ENCODE results near the gene ST3GAL4.

The ST3GAL4 gene

GRCh38 chr11:126318574-126319373, 36.7 kb upstream of the ST3GAL4 start:
- H3K4me1 ChIP-seq (ENCODE audit: control extremely low read depth in 1 of 4, control insufficient read depth in 4 of 4, insufficient read depth in 4 of 4, low read length in 3 of 4) = peaks cover 18 to 53% (median 35%) of the 10 kb centered on the region in 4 experiments
- ChIA-PET CTCF (interaction anchor here (0.6 to 2.4 kb wide), 18 partner anchors 9 to 161 kb away, joined by 3 to 20 read pairs (median 4); no protein-coding TSS in a partner anchor), POLR2A (interaction anchor here (1.3 to 1.4 kb wide), 4 partner anchors 10 to 37 kb away, joined by 3 to 4 read pairs (median 4); no protein-coding TSS in a partner anchor)
- H3K36me3 ChIP-seq (ENCODE audit: control insufficient read depth in 4 of 4, insufficient read depth in 4 of 4, low read length in 3 of 4) = peaks cover 0 to 13% (median 2%) of the 10 kb centered on the region in 4 experiments
- 17% methylated on average over 4 of the region's 9 CpGs for WGBS (ENCODE audit: insufficient coverage)
- peak overlapping the region in 1 of 2 experiments; percentile 72 for H3K27ac ChIP-seq (ENCODE audit: insufficient read depth in 1 of 2, low read depth in 1 of 2, low read length in 2 of 2, poor library complexity in 1 of 2, severe bottlenecking in 2 of 2)
- H3K27me3 ChIP-seq (replicated peaks in 2 of 5; ENCODE audit: control insufficient read depth in 4 of 5, insufficient read depth in 5 of 5, low read length in 4 of 5) = no peaks in the 10 kb centered on the region
- peak overlapping the region in 4 of 7 experiments; percentile 25 to 50 (median 40) for H3K4me3 ChIP-seq (ENCODE audit: control insufficient read depth in 1 of 7, extremely low read depth in 1 of 7, insufficient read depth in 4 of 7, low read depth in 2 of 7, low read length in 6 of 7)
- H3K9me3 ChIP-seq (ENCODE audit: control extremely low read depth in 1 of 5, control insufficient read depth in 4 of 5, insufficient read depth in 2 of 5, low read depth in 1 of 5, low read length in 4 of 5) = peaks cover 0 to 2% (median 0%) of the 10 kb centered on the region in 5 experiments
- peak; percentile 65 to 90 (median 86) for DNase-seq

GRCh38 chr11:126319374-126319740, 36.1 kb upstream of the ST3GAL4 start:
- POLR2A ChIA-PET = interaction anchor here (1.4 kb wide), 2 partner anchors 23 to 25 kb away, joined by 3 to 4 read pairs; no protein-coding TSS in a partner anchor
- CTCF ChIA-PET = interaction anchor here (0.8 to 2.4 kb wide), 11 partner anchors 9 to 110 kb away, joined by 3 to 20 read pairs (median 4); no protein-coding TSS in a partner anchor
- 77% methylated on average over 5 of the region's 5 CpGs for WGBS (ENCODE audit: insufficient coverage)
- DNase-seq = no peak
- Histone ChIP-seq H3K4me3 (ENCODE audit: control insufficient read depth in 1 of 7, extremely low read depth in 1 of 7, insufficient read depth in 4 of 7, low read depth in 2 of 7, low read length in 6 of 7) (peak overlapping the region in 2 of 7 experiments; percentile 39 to 50), H3K36me3 (ENCODE audit: control insufficient read depth in 4 of 4, insufficient read depth in 4 of 4, low read length in 3 of 4) (peaks cover 0 to 9% (median under 1%) of the 10 kb centered on the region in 4 experiments), H3K9me3 (ENCODE audit: control extremely low read depth in 1 of 5, control insufficient read depth in 4 of 5, insufficient read depth in 2 of 5, low read depth in 1 of 5, low read length in 4 of 5) (peaks cover 0 to 2% (median 0%) of the 10 kb centered on the region in 5 experiments), H3K27me3 (replicated peaks in 2 of 5; ENCODE audit: control insufficient read depth in 4 of 5, insufficient read depth in 5 of 5, low read length in 4 of 5) (no peaks in the 10 kb centered on the region), H3K27ac (ENCODE audit: insufficient read depth in 1 of 2, low read depth in 1 of 2, low read length in 2 of 2, poor library complexity in 1 of 2, severe bottlenecking in 2 of 2) (peak overlapping the region in 1 of 2 experiments; percentile 72), H3K4me1 (ENCODE audit: control extremely low read depth in 1 of 4, control insufficient read depth in 4 of 4, insufficient read depth in 4 of 4, low read length in 3 of 4) (peaks cover 18 to 50% (median 35%) of the 10 kb centered on the region in 4 experiments)

- Histone ChIP-seq H3K36me3 (ENCODE audit: control insufficient read depth in 4 of 4, insufficient read depth in 4 of 4, low read length in 3 of 4) (peaks cover 0 to 4% (median 2%) of the 10 kb centered on the region in 4 experiments), H3K27ac (ENCODE audit: insufficient read depth in 1 of 2, low read depth in 1 of 2, low read length in 2 of 2, poor library complexity in 1 of 2, severe bottlenecking in 2 of 2) (no peak overlapping the region), H3K4me1 (ENCODE audit: control extremely low read depth in 1 of 4, control insufficient read depth in 4 of 4, insufficient read depth in 4 of 4, low read length in 3 of 4) (peaks cover 12 to 44% (median 25%) of the 10 kb centered on the region in 4 experiments), H3K27me3 (replicated peaks in 2 of 5; ENCODE audit: control insufficient read depth in 4 of 5, insufficient read depth in 5 of 5, low read length in 4 of 5) (no peaks in the 10 kb centered on the region), H3K9me3 (ENCODE audit: control extremely low read depth in 1 of 5, control insufficient read depth in 4 of 5, insufficient read depth in 2 of 5, low read depth in 1 of 5, low read length in 4 of 5) (no peaks in the 10 kb centered on the region), H3K4me3 (ENCODE audit: control insufficient read depth in 1 of 7, extremely low read depth in 1 of 7, insufficient read depth in 4 of 7, low read depth in 2 of 7, low read length in 6 of 7) (no peak overlapping the region)
- POLR2A ChIA-PET = no interaction called here
- no CpG with 5 or more reads among the region's 3 CpGs for WGBS (ENCODE audit: insufficient coverage)
- DNase-seq = no peak
- CTCF ChIA-PET = interaction anchor here (1.2 kb wide), 1 partner anchor 26 kb away, joined by 3 read pairs; no protein-coding TSS in a partner anchor
These were observed 32.5 kb upstream of the ST3GAL4 start for GRCh38 chr11:126322996-126323395.

- Histone ChIP-seq H3K4me3 (ENCODE audit: control insufficient read depth in 1 of 7, extremely low read depth in 1 of 7, insufficient read depth in 4 of 7, low read depth in 2 of 7, low read length in 6 of 7) (no peak overlapping the region), H3K9me3 (ENCODE audit: control extremely low read depth in 1 of 5, control insufficient read depth in 4 of 5, insufficient read depth in 2 of 5, low read depth in 1 of 5, low read length in 4 of 5) (no peaks in the 10 kb centered on the region), H3K27me3 (replicated peaks in 2 of 5; ENCODE audit: control insufficient read depth in 4 of 5, insufficient read depth in 5 of 5, low read length in 4 of 5) (no peaks in the 10 kb centered on the region), H3K27ac (ENCODE audit: insufficient read depth in 1 of 2, low read depth in 1 of 2, low read length in 2 of 2, poor library complexity in 1 of 2, severe bottlenecking in 2 of 2) (no peak overlapping the region), H3K4me1 (ENCODE audit: control extremely low read depth in 1 of 4, control insufficient read depth in 4 of 4, insufficient read depth in 4 of 4, low read length in 3 of 4) (peaks cover 0 to 16% (median 0%) of the 10 kb centered on the region in 4 experiments), H3K36me3 (ENCODE audit: control insufficient read depth in 4 of 4, insufficient read depth in 4 of 4, low read length in 3 of 4) (peaks cover 3 to 24% (median 20%) of the 10 kb centered on the region in 4 experiments)
- POLR2A ChIA-PET = interaction anchor here (1.9 kb wide), 1 partner anchor 9 kb away, joined by 4 read pairs; no protein-coding TSS in a partner anchor
- no peak for DNase-seq
- 93% methylated on average over 13 of the region's 17 CpGs for WGBS (ENCODE audit: insufficient coverage)
- CTCF ChIA-PET = interaction anchor here (2.8 kb wide), 1 partner anchor 8 kb away, joined by 10 read pairs; no protein-coding TSS in a partner anchor
These were observed 28.0 kb upstream of the ST3GAL4 start for GRCh38 chr11:126327281-126328000.

GRCh38 chr11:126328001-126328390, 27.5 kb upstream of the ST3GAL4 start:
- Histone ChIP-seq H3K27me3 (replicated peaks in 2 of 5; ENCODE audit: control insufficient read depth in 4 of 5, insufficient read depth in 5 of 5, low read length in 4 of 5) (no peaks in the 10 kb centered on the region), H3K27ac (ENCODE audit: insufficient read depth in 1 of 2, low read depth in 1 of 2, low read length in 2 of 2, poor library complexity in 1 of 2, severe bottlenecking in 2 of 2) (no peak overlapping the region), H3K4me3 (ENCODE audit: control insufficient read depth in 1 of 7, extremely low read depth in 1 of 7, insufficient read depth in 4 of 7, low read depth in 2 of 7, low read length in 6 of 7) (no peak overlapping the region), H3K9me3 (ENCODE audit: control extremely low read depth in 1 of 5, control insufficient read depth in 4 of 5, insufficient read depth in 2 of 5, low read depth in 1 of 5, low read length in 4 of 5) (no peaks in the 10 kb centered on the region), H3K4me1 (ENCODE audit: control extremely low read depth in 1 of 4, control insufficient read depth in 4 of 4, insufficient read depth in 4 of 4, low read length in 3 of 4) (peaks cover 0 to 16% (median 0%) of the 10 kb centered on the region in 4 experiments), H3K36me3 (ENCODE audit: control insufficient read depth in 4 of 4, insufficient read depth in 4 of 4, low read length in 3 of 4) (peaks cover 3 to 29% (median 22%) of the 10 kb centered on the region in 4 experiments)
- CTCF ChIA-PET = interaction anchor here (1.1 to 2.8 kb wide), 2 partner anchors 9 to 25 kb away, joined by 4 to 10 read pairs; no protein-coding TSS in a partner anchor
- DNase-seq = no peak
- over 99% methylated on average over 19 of the region's 20 CpGs for WGBS (ENCODE audit: insufficient coverage)
- POLR2A ChIA-PET = interaction anchor here (1.9 kb wide), 1 partner anchor 10 kb away, joined by 4 read pairs; no protein-coding TSS in a partner anchor

GRCh38 chr11:126328444-126328843, 27.0 kb upstream of the ST3GAL4 start:
- peaks cover 0 to 16% (median 0%) of the 10 kb centered on the region in 4 experiments for H3K4me1 ChIP-seq (ENCODE audit: control extremely low read depth in 1 of 4, control insufficient read depth in 4 of 4, insufficient read depth in 4 of 4, low read length in 3 of 4)
- no peak for DNase-seq
- no peak overlapping the region for H3K4me3 ChIP-seq (ENCODE audit: control insufficient read depth in 1 of 7, extremely low read depth in 1 of 7, insufficient read depth in 4 of 7, low read depth in 2 of 7, low read length in 6 of 7)
- CTCF ChIA-PET = interaction anchor here (1.1 to 2.8 kb wide), 3 partner anchors 9 to 40 kb away, joined by 3 to 10 read pairs (median 4); no protein-coding TSS in a partner anchor
- H3K36me3 ChIP-seq (ENCODE audit: control insufficient read depth in 4 of 4, insufficient read depth in 4 of 4, low read length in 3 of 4) = peaks cover 3 to 33% (median 24%) of the 10 kb centered on the region in 4 experiments
- no peaks in the 10 kb centered on the region for H3K27me3 ChIP-seq (replicated peaks in 2 of 5; ENCODE audit: control insufficient read depth in 4 of 5, insufficient read depth in 5 of 5, low read length in 4 of 5)
- no peaks in the 10 kb centered on the region for H3K9me3 ChIP-seq (ENCODE audit: control extremely low read depth in 1 of 5, control insufficient read depth in 4 of 5, insufficient read depth in 2 of 5, low read depth in 1 of 5, low read length in 4 of 5)
- POLR2A ChIA-PET = interaction anchor here (1.9 kb wide), 1 partner anchor 10 kb away, joined by 4 read pairs; no protein-coding TSS in a partner anchor
- H3K27ac ChIP-seq (ENCODE audit: insufficient read depth in 1 of 2, low read depth in 1 of 2, low read length in 2 of 2, poor library complexity in 1 of 2, severe bottlenecking in 2 of 2) = no peak overlapping the region
- 93% methylated on average over 10 of the region's 12 CpGs for WGBS (ENCODE audit: insufficient coverage)
